ENCODE measurements around the gene MUS81. TPM values are rescaled to one million over a fixed set of nuclear protein-coding genes. Genes with fewer than 3 reads are reported as not detected.

The MUS81 gene
- total RNA-seq, 2 donors from 2014 or later, result 51.0 to 64.5 TPM

DNA sequence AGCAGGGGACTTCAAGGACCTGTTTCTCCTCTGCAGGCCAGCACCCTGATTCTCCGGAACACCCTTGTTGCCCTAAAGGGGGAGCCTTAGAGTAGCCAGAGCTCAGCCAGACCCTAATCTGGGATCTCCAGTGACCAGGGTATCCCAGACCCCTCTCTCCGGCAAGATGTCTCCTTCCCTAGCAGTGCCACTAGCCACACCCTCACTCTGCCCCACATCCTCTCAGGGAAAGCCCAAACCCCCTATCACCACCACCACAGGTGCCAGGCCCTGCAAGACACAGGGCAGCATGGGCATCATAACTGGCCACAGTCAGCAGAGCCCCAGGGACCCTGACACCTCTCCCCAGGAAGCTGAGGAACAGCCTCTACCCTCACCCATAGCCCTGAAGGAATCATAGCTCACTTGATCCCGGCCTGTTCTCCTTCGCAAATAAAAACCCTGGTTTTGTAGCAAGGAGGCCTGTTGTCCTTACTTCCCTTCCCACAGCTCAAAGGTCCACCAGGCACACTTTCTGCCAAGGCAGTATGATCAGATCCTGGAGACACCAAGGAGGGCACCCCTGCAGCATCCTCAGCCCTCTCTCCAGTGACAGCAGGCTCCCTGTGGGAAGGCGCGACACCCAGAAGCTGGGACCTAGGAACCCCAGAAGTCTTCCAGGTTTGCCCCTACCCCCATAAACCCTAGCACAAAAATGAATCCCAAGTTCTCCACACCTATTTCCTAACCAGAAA, 6.8 kb upstream of the MUS81 start:
- peaks cover 4% of the 10 kb centered on the region for H3K27me3 Mint-ChIP-seq (ENCODE audit: insufficient read depth)
- Histone ChIP-seq H3K36me3 (ENCODE audit: control insufficient read depth, insufficient read depth, low read length) (peaks cover 61% of the 10 kb centered on the region), H3K27ac (ENCODE audit: low read depth, low read length) (no peak overlapping the region), H3K4me3 (ENCODE audit: low read length) (no peak overlapping the region), H3K9me3 (ENCODE audit: control insufficient read depth, low read length) (peaks cover 7% of the 10 kb centered on the region), H3K27me3 (ENCODE audit: control insufficient read depth, insufficient read depth, low read length, poor library complexity, severe bottlenecking) (no peaks in the 10 kb centered on the region), H3K4me1 (ENCODE audit: control insufficient read depth, insufficient read depth, low read length) (no peaks in the 10 kb centered on the region), H3K9ac (ENCODE audit: extremely low read depth, low read length, poor library complexity, severe bottlenecking) (no peak overlapping the region)
- 96 to 98% methylated on average over 6 of the region's 6 CpGs for WGBS, 2 experiments (ENCODE audit: insufficient coverage in 1 of 2, insufficient read length in 1 of 2)
- TF ChIP-seq CTCF (conservative IDR thresholded peaks at IDR 0.05), result peak; percentile 51
- H3K9me3 Mint-ChIP-seq, result no peaks in the 10 kb centered on the region
- peaks cover 56% of the 10 kb centered on the region for H3K36me3 Mint-ChIP-seq (ENCODE audit: low read depth)
- H3K4me1 Mint-ChIP-seq, result peaks cover 10% of the 10 kb centered on the region
- H3K27ac Mint-ChIP-seq, result peak overlapping the region; percentile 74
- peak; percentile 69 for DNase-seq
- no peak overlapping the region for H3K4me3 Mint-ChIP-seq

DNA sequence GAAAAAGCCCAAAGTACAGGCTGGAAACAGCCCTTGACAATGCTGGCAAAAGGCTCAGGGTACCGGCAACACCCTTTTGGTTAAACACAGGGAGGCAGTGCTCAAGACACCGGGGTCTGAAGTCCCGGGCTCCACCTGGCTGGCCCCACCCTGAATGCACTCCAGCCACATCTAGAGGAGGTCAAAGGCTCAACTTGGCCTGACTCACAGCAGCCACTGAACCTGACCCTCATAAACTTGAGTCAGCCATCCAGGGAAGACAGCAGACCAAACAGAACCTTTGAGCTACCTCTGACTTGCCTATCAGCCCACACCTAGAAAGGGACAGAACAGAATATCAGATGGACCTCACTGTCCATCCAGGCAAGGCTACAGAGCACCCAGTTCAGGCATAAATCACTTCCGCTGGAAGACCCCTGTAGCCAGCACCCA, 6.1 kb upstream of the MUS81 start:
- Mint-ChIP-seq H3K36me3 (ENCODE audit: low read depth) (peaks cover 56% of the 10 kb centered on the region), H3K4me1 (peaks cover 10% of the 10 kb centered on the region), H3K27ac (peak overlapping the region; percentile 76)

More for the DNA sequence above, 6.1 kb upstream of the MUS81 start:
- Histone ChIP-seq H3K9me3 (ENCODE audit: control insufficient read depth, low read length) (peaks cover 7% of the 10 kb centered on the region), H3K9ac (ENCODE audit: extremely low read depth, low read length, poor library complexity, severe bottlenecking) (no peak overlapping the region), H3K4me3 (ENCODE audit: low read length) (no peak overlapping the region), H3K4me1 (ENCODE audit: control insufficient read depth, insufficient read depth, low read length) (no peaks in the 10 kb centered on the region), H3K27ac (ENCODE audit: low read depth, low read length) (no peak overlapping the region), H3K36me3 (ENCODE audit: control insufficient read depth, insufficient read depth, low read length) (peaks cover 61% of the 10 kb centered on the region), H3K27me3 (ENCODE audit: control insufficient read depth, insufficient read depth, low read length, poor library complexity, severe bottlenecking) (no peaks in the 10 kb centered on the region)
- DNase-seq, result no peak
- no peak for TF ChIP-seq CTCF (conservative IDR thresholded peaks at IDR 0.05)
- 90 to 100% methylated on average over 4 of the region's 4 CpGs for WGBS, 2 experiments (ENCODE audit: insufficient coverage in 1 of 2, insufficient read length in 1 of 2)
- no peaks in the 10 kb centered on the region for H3K27me3 Mint-ChIP-seq (ENCODE audit: insufficient read depth)
- H3K4me3 Mint-ChIP-seq, result peak overlapping the region; percentile 88
- no peaks in the 10 kb centered on the region for H3K9me3 Mint-ChIP-seq

All from endodermal cell (in vitro differentiated cells).